GDM1 (cell line): ENCODE data around the gene HP1BP3.

Source experiments
- DNase-seq: peaks from one replicate; lab custom pipeline; 2025; lab: John Stamatoyannopoulos, UW

HP1BP3 gene

GRCh38 chr1:20711285-20712214, 75.6 kb downstream of the HP1BP3 start:
- no peak for DNase-seq

- no peak for DNase-seq
These were observed 76.4 kb downstream of the HP1BP3 start for GRCh38 chr1:20710469-20711284.

- DNase-seq: no peak
These were observed 77.2 kb downstream of the HP1BP3 start for GRCh38 chr1:20709868-20710267.

GRCh38 chr1:20708891-20709290, 78.2 kb downstream of the HP1BP3 start:
- no peak for DNase-seq

GRCh38 chr1:20708057-20708456, 79.0 kb downstream of the HP1BP3 start:
- DNase-seq: no peak

- DNase-seq: no peak
These were observed 80.3 kb downstream of the HP1BP3 start for GRCh38 chr1:20706841-20707240.

- DNase-seq: no peak
These were observed 81.8 kb downstream of the HP1BP3 start for GRCh38 chr1:20705203-20705755.

- no peak for DNase-seq
These were observed 82.5 kb downstream of the HP1BP3 start for GRCh38 chr1:20704390-20705202.

GRCh38 chr1:20703124-20703756, 83.9 kb downstream of the HP1BP3 start:
- no peak for DNase-seq

GRCh38 chr1:20702416-20702815, 84.7 kb downstream of the HP1BP3 start:
- DNase-seq: no peak

- DNase-seq: no peak
These were observed 85.3 kb downstream of the HP1BP3 start for GRCh38 chr1:20701847-20702246.

GRCh38 chr1:20701446-20701845, 85.7 kb downstream of the HP1BP3 start:
- DNase-seq: no peak

GRCh38 chr1:20700636-20701215, 86.4 kb downstream of the HP1BP3 start:
- no peak for DNase-seq

GRCh38 chr1:20699558-20699957, 87.5 kb downstream of the HP1BP3 start:
- DNase-seq: no peak

- no peak for DNase-seq
These were observed 88.8 kb downstream of the HP1BP3 start for GRCh38 chr1:20698195-20698910.

GRCh38 chr1:20697563-20697962, 89.5 kb downstream of the HP1BP3 start:
- DNase-seq: no peak

GRCh38 chr1:20696397-20697333, 90.4 kb downstream of the HP1BP3 start:
- DNase-seq: peak; percentile 50

GRCh38 chr1:20695515-20695914, 91.6 kb downstream of the HP1BP3 start:
- no peak for DNase-seq

GRCh38 chr1:20693623-20694022, 93.5 kb downstream of the HP1BP3 start:
- DNase-seq: no peak
